RWPE2 (cell line): Measurements from ENCODE around the gene NCOA7.

Source experiments
- ATAC-seq: fragments of 200-7000 bp; cut with Tn5 transposase; 3 replicates; pipeline ENCODE4 v1.9.1; 2021; ENCODE audit warnings: low read depth
- DNase-seq: peaks from one replicate; pipeline ENCODE4 v3.0.0-alpha.2; 2020; ENCODE audit warnings: low spot score
- H3K27ac ChIP-seq: fragments of 450-650 bp; 2 replicates; pipeline ENCODE4 v1.5.1; 2017; ENCODE audit warnings: mild to moderate bottlenecking; ENCODE audit not compliant: poor library complexity, severe bottlenecking
- H3K27me3 ChIP-seq: fragments of 250-450 bp; sonication (Bioruptor Pico); 2 replicates; pipeline ENCODE4 v1.5.1; 2021; ENCODE audit warnings: mild to moderate bottlenecking, moderate library complexity; ENCODE audit not compliant: insufficient read depth, poor library complexity, severe bottlenecking
- H3K36me3 ChIP-seq: fragments of 250-450 bp; sonication (Bioruptor Pico); 2 replicates; pipeline ENCODE4 v1.5.1; 2020; ENCODE audit warnings: low read depth, mild to moderate bottlenecking, moderate library complexity
- H3K4me1 ChIP-seq: fragments of 250-450 bp; sonication (Bioruptor Pico); 2 replicates; pipeline ENCODE4 v1.5.1; 2021; ENCODE audit warnings: mild to moderate bottlenecking, moderate library complexity; ENCODE audit not compliant: insufficient read depth, poor library complexity, severe bottlenecking
- H3K4me3 ChIP-seq: fragments of 250-450 bp; sonication (Bioruptor Pico); 2 replicates; pipeline ENCODE4 v1.5.1; 2021; ENCODE audit warnings: mild to moderate bottlenecking, moderate library complexity; ENCODE audit not compliant: severe bottlenecking
- H3K9me3 ChIP-seq: fragments of 250-450 bp; sonication (Bioruptor Pico); 2 replicates; pipeline ENCODE4 v1.5.1; 2021; ENCODE audit warnings: mild to moderate bottlenecking, moderate library complexity; ENCODE audit not compliant: severe bottlenecking
- TF ChIP-seq, protein P1 (sequence below): fragments of 450-650 bp; IDR thresholded peaks from one replicate; pipeline ENCODE4 v1.5.1; 2017; ENCODE audit warnings: mild to moderate bottlenecking, moderate library complexity; ENCODE audit not compliant: poor library complexity, severe bottlenecking

NCOA7 gene

DNA sequence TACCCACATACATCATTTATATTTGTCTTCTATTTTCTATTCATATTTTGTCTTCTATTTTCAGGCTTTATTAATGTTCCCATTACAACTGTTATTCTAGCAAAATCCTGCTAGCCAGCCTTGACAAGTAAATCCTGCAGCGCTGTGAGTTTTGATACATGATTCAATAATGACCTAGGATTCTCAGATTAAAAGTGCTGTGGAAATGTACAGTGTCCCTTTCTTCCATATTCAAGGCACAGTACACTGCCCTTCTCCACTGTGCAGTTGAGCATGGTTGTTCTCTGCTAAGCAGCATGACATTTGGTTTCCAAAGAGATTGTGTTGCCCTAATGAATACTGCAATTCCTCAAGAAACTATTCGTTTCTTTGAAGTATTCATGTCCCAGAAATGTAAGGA, 47.2 kb upstream of the NCOA7 start:
- ATAC-seq (no peak), DNase-seq (no peak)
- TF ChIP-seq, protein P1, sequence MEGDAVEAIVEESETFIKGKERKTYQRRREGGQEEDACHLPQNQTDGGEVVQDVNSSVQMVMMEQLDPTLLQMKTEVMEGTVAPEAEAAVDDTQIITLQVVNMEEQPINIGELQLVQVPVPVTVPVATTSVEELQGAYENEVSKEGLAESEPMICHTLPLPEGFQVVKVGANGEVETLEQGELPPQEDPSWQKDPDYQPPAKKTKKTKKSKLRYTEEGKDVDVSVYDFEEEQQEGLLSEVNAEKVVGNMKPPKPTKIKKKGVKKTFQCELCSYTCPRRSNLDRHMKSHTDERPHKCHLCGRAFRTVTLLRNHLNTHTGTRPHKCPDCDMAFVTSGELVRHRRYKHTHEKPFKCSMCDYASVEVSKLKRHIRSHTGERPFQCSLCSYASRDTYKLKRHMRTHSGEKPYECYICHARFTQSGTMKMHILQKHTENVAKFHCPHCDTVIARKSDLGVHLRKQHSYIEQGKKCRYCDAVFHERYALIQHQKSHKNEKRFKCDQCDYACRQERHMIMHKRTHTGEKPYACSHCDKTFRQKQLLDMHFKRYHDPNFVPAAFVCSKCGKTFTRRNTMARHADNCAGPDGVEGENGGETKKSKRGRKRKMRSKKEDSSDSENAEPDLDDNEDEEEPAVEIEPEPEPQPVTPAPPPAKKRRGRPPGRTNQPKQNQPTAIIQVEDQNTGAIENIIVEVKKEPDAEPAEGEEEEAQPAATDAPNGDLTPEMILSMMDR, result no peak
- H3K27me3 ChIP-seq, result peaks cover 77% of the 10 kb centered on the region
- H3K4me3 ChIP-seq, result no peak overlapping the region
- no peaks in the 10 kb centered on the region for H3K36me3 ChIP-seq
- peaks cover 8% of the 10 kb centered on the region for H3K4me1 ChIP-seq
- H3K9me3 ChIP-seq, result no peaks in the 10 kb centered on the region
- H3K27ac ChIP-seq, result no peak overlapping the region

DNA sequence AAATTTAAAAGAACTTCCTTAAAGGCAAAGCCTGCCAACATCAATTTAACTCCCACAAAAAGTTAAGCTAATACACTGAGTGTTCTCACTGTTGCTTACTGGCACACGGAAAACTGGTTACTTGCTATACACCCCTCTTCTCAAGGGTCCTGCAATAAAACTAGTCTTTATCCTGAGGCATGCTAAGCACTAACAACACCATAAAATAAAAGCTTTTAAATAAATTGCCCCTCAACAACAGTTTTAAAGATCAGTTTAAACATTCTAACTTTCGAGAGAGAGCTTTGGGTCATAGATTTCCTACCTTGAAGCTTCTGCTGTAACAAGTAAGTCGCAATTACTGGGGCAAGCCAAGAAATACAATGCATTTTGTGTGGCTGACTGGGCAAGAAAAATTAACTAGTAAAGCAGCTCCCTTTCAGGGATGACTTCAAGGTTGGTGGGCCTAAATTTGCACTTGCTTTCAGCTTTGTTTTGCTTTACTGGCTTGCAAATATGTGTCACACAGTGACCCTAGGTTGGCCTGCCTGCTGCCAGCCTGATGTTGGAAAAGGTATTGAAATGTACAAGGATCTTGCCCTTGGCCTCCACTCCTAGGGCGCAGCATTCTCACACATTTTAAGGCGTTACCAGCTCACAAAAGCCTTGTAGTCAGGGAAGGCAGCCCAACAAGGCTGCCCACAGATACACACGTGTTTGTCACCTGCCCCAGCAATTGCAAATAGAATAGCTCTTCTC, 45.3 kb upstream of the NCOA7 start:
- Histone ChIP-seq H3K27me3 (peaks cover 89% of the 10 kb centered on the region), H3K4me1 (peaks cover 10% of the 10 kb centered on the region), H3K36me3 (no peaks in the 10 kb centered on the region), H3K9me3 (no peaks in the 10 kb centered on the region), H3K4me3 (no peak overlapping the region), H3K27ac (no peak overlapping the region)
- no peak for DNase-seq
- TF ChIP-seq, protein P1, result no peak
- ATAC-seq, result no peak

DNA sequence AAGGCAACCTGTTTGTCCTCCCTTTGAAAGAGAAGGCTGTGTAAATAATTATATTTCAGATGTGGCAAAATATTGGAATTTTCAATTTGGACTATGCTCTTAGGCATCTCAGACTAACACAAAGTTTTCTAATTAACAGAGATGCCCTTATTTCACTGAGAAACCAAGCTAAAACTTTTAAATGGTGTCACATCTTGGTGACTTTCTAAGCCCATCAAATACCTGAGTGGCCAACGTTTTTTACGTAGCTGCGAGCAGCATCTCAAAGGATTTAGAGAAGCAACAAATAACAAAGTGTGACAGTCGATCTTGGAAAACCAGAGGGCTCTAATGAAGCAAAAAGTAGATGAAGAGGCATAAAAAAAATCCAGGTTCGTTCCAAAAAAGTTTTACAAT, 44.7 kb upstream of the NCOA7 start:
- no peaks in the 10 kb centered on the region for H3K36me3 ChIP-seq
- peaks cover 91% of the 10 kb centered on the region for H3K27me3 ChIP-seq
- H3K4me3 ChIP-seq, result no peak overlapping the region
- H3K27ac ChIP-seq, result no peak overlapping the region
- peaks cover 13% of the 10 kb centered on the region for H3K4me1 ChIP-seq
- TF ChIP-seq, protein P1, result no peak
- no peak for DNase-seq
- no peaks in the 10 kb centered on the region for H3K9me3 ChIP-seq
- ATAC-seq, result no peak

DNA sequence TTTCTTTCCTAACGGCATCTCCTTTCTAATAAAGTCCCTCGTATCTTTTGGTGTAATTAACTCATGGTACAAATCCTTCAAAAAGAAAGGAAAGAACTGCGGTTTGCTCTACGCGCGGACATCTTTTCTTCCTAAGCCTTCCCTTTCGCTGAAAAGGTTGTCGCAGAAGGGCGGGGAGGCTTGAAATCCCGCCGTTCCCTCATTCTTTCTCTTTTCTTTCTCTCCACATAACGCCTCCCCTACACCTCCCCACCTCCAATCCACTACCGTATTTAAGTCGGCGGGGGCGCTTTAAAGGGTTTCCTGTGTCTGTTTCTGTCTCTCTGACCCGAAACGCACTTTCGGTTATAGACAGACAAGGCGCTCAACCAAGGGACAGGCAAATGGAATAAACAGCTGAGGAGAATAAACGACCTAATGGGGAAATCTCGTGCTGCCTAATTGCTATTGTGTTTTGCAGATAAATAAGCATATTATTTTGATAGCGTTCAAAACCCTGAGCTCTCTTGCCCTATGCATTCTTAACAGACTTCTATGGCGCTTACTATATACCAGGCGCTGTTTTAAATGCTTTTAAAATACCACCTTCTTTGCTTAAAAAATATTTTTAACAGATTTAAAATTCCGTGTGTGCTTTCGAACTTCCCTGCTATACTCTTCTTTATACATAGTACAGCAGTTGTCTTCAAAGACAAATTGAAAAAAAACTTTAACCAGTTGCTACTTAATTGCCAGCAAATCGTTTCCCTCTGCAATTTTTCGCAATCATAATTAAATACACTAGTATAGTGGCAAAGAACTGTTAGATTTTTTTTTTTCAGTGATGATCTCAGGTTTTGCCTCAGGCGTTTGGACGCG, 43.8 kb upstream of the NCOA7 start:
- H3K27me3 ChIP-seq, result peaks cover 96% of the 10 kb centered on the region
- DNase-seq, result no peak
- no peak overlapping the region for H3K27ac ChIP-seq
- H3K9me3 ChIP-seq, result no peaks in the 10 kb centered on the region
- H3K4me1 ChIP-seq, result peaks cover 13% of the 10 kb centered on the region
- ATAC-seq, result no peak
- no peaks in the 10 kb centered on the region for H3K36me3 ChIP-seq
- TF ChIP-seq, protein P1, result no peak
- H3K4me3 ChIP-seq, result no peak overlapping the region
